Stimulated activated CD4-positive, alpha-beta T cell treated with anti-CD3 and anti-CD28 coated beads, Interleukin-2, amount 100 ng/mL, for 48 hours (primary cell): Measurements from ENCODE around the gene TXNDC12.

Experiments used
- DNase-seq, 2 donors: peaks; one replicate each; pipeline ENCODE4 v3.0.0-alpha.2; 2020

The TXNDC12 gene

GRCh38 chr1:51990478-51990965, 64.5 kb downstream of the TXNDC12 start, which contains the start of gene RAB3B:
TSS of gene RAB3B (minus strand) at chr1:51990700. CDS start at chr1:51977117, 13,583 bp downstream.
- DNase-seq, result peak; percentile 69 to 86

DNA sequence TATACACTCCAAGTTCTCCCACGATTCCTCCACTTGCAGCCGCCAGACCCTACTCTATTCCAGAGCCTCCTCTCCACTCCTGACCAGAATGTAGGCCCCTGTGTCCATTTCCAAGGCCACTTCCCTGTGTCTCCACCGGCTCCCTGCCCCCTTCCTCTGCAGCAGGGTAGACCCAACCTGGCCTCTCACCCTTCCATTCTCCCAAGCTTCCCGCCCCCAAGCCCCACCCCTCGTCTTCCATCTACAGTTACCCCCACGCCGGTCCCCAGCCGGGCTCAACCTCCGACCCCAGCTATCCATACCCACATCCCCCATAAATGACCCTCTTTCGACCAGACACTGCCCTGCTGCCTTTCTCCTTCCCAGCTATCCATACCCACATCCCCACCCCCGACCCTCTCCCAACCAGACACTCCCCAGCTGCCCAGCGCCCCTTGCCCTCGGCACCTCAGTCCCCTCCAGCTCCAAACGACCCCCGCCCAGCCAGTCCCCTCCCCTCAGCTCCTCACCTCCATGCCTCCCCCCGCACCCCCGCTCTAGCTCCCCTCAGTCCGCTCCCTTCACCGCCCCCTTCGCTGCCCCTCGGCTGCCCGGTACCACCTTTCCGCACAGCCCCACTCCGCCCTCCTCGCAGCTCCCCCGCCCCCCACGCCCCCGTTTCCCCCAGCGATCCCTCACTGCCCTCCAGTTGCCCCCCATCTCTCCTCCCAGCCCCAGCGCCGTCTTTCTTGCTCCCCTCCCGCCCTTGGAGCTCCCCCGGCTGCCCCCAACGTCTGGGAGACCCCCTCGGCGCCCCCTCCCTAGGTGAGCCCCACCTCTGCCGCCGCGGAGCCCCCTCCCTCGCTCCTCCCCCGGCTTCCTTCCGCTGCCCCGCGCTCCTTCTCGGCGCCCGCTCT, 65.2 kb downstream of the TXNDC12 start:
- no peak for DNase-seq

GRCh38 chr1:51988254-51988653, 66.7 kb downstream of the TXNDC12 start:
- no peak for DNase-seq

- DNase-seq, result no peak
Observed at GRCh38 chr1:51986718-51987117, 68.3 kb downstream of the TXNDC12 start.

DNA sequence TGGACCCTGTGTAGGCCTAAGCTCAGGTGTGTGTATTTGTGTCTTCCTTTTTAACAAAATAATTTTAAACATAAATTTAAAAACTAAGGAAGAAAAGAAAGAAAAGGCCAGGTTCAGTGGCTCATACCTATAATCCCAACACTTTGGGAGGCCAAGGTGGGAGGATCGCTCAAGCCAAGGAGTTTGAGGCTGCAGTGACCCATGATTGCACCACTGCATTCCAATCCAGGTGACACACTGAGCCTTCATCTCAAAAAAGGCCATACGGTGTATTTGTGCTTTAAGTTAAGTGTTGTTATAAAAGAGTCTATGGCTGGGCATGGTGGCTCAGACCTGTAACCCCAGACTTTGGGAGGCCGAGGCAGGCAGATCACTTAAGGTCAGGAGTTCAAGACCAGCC, 72.8 kb downstream of the TXNDC12 start:
- no peak for DNase-seq

GRCh38 chr1:51981555-51981954, 73.4 kb downstream of the TXNDC12 start:
- DNase-seq, result no peak

DNA sequence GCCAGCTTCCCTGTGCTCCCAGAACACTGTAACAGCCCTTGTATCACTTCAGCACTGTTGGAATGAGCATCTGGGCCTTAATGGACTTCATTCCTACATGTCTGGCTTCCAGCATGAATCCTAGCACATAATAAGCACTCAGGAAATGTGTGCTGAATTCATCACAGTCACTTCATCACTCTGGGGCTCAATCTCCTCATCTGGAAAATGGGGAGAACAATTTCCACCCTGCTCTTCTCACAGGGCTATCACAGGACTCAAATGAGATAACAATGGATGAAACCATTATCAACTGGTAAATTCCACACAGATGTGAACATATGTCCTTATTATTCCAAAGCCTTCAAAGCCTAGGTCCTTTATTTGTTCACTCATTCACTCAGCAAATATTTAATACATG, 76.9 kb downstream of the TXNDC12 start:
- DNase-seq, result no peak

DNA sequence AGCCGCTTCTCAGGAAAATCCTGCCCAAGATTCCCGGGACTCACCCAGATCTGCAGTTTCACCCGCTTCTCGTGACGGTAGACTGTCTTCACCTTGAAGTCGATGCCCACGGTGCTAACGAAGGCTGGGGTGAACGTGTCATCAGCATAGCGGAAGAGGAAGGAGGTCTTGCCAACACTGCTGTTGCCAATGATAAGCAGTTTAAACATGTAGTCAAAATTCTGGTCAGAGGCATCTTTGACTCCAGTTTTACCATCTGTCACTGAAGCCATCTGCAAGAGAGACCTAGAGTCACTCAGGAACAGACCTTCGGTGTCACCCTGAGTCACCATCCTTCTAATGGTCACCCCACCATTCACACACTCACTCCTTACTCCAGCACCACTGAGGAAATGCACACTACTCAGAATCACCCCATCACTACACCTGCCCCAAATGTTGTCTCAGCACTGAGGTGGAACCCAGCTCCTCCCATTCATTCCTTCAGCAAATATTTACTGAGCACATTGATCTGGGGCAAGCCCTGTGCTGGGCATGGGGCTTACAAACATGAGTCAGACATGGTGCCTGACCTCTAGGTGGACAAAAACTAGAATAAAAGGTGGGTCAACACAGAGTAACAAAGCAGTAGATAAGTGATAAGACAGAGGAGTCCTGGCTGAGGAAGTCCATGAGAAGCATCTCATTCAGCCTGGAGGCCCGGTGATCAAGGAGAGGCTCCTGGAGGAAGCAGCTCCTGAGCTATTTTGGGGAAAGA, 78.0 kb downstream of the TXNDC12 start:
- DNase-seq, result no peak

- no peak for DNase-seq
Observed at GRCh38 chr1:51973587-51974474, 81.2 kb downstream of the TXNDC12 start.
